Activated CD4-positive, CD25-positive, alpha-beta regulatory T cell (primary cell): ENCODE measurements around the gene MAN1A2.

Experiments
- DNase-seq, 4 experiments: peaks; one replicate each; lab custom pipeline; 2025; lab: John Stamatoyannopoulos, UW

The MAN1A2 gene

GRCh38 chr1:117495068-117495467, 127.8 kb downstream of the MAN1A2 start:
- DNase-seq = no peak

GRCh38 chr1:117499071-117499470, 131.8 kb downstream of the MAN1A2 start:
- no peak for DNase-seq

- DNase-seq = no peak
Observed at GRCh38 chr1:117500584-117500983, 133.3 kb downstream of the MAN1A2 start.

- no peak for DNase-seq
Observed at GRCh38 chr1:117501281-117501680, 134.0 kb downstream of the MAN1A2 start.

GRCh38 chr1:117511273-117511672, 144.0 kb downstream of the MAN1A2 start:
- DNase-seq = no peak

GRCh38 chr1:117512728-117513321, 145.6 kb downstream of the MAN1A2 start:
- DNase-seq = no peak

GRCh38 chr1:117523111-117523510, 155.9 kb downstream of the MAN1A2 start:
- DNase-seq = no peak

- no peak for DNase-seq
Observed at GRCh38 chr1:117527074-117527473, 159.8 kb downstream of the MAN1A2 start.

GRCh38 chr1:117527566-117528102, 160.4 kb downstream of the MAN1A2 start:
- no peak for DNase-seq

- no peak for DNase-seq
Observed at GRCh38 chr1:117529683-117530082, 162.4 kb downstream of the MAN1A2 start.

- DNase-seq = no peak
Observed at GRCh38 chr1:117531222-117531621, 164.0 kb downstream of the MAN1A2 start.

GRCh38 chr1:117534995-117535467, 167.8 kb downstream of the MAN1A2 start:
- DNase-seq = no peak

GRCh38 chr1:117535821-117536220, 168.6 kb downstream of the MAN1A2 start:
- DNase-seq = no peak

GRCh38 chr1:117537291-117537920, 170.2 kb downstream of the MAN1A2 start:
- no peak for DNase-seq

- DNase-seq = no peak
Observed at GRCh38 chr1:117540532-117540931, 173.3 kb downstream of the MAN1A2 start.

- no peak for DNase-seq
Observed at GRCh38 chr1:117541003-117541402, 173.8 kb downstream of the MAN1A2 start.

- DNase-seq = no peak
Observed at GRCh38 chr1:117541585-117541984, 174.3 kb downstream of the MAN1A2 start.

- DNase-seq = no peak
Observed at GRCh38 chr1:117544509-117545109, 177.4 kb downstream of the MAN1A2 start.

GRCh38 chr1:117546467-117546866, 179.2 kb downstream of the MAN1A2 start:
- no peak for DNase-seq

GRCh38 chr1:117553471-117553870, 186.2 kb downstream of the MAN1A2 start:
- no peak for DNase-seq

GRCh38 chr1:117555806-117556205, 188.6 kb downstream of the MAN1A2 start:
- DNase-seq = no peak

GRCh38 chr1:117556341-117556740, 189.1 kb downstream of the MAN1A2 start:
- no peak for DNase-seq

- DNase-seq = no peak
Observed at GRCh38 chr1:117556976-117557375, 189.7 kb downstream of the MAN1A2 start.
